HuH-7 (cell line): ENCODE measurements around the gene CLEC16A.
A peak's percentile ranks its signal among the peaks of the same experiment; 100 is the strongest.

ENCODE experiments used
- DNase-seq: peaks from one replicate; pipeline ENCODE4 v3.0.0; 2011; ENCODE audit warnings: low spot score

Gene CLEC16A

DNA sequence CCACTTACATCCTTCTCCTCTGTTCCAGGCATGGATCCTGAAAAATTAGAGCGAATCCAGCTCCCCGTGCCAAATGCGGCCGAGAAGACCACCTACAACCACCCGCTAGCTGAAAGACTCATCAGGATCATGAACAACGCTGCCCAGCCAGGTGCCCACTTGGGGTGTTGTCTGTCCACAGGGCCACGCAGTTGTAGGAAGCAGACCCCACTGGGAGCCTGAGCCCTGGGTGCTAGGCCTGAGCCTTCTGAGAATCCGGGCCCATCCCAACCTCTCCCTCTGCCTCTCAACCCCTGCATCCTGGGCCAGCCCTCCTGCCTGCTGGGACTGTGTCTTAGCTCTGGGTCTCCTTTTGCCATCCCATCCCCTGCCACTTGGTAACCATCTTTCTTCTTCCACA, 95.4 kb downstream of the CLEC16A start:
- DNase-seq = no peak

DNA sequence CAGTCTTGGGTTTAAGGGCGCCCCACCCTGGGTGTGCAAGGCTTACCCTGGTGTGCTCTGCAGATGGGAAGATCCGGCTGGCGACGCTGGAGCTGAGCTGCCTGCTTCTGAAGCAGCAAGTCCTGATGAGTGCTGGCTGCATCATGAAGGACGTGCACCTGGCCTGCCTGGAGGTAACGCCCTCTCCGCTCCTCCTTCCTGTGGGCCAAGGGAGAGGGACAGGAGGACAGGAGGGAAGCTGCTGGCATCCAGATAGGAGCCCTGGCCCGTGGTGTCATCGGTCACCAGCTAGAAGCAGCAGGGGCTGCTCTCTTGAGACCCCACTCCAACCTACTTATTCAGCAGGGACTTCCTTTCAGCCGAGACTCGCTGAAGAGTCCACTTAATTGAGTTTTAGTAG, 97.8 kb downstream of the CLEC16A start:
- DNase-seq = no peak

DNA sequence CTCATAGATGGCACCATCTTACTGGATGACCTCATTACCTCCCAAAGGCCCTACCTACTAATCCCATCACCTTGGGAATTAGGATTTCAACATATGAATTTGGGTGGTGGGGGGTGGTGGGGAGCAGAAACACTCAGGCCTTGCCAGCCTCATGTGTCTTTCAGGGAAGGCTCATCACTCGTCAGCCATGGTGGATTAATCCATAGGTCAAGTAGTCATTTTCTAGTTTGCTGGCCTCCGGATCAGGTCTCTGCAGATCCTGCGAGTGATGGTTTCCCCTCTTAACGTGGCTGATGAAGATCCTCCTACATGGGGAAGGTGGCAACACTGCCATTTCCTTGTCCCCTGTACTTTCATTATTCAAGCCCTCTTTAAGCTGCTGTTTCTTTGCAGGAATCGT, 101.1 kb downstream of the CLEC16A start:
- no peak for DNase-seq

DNA sequence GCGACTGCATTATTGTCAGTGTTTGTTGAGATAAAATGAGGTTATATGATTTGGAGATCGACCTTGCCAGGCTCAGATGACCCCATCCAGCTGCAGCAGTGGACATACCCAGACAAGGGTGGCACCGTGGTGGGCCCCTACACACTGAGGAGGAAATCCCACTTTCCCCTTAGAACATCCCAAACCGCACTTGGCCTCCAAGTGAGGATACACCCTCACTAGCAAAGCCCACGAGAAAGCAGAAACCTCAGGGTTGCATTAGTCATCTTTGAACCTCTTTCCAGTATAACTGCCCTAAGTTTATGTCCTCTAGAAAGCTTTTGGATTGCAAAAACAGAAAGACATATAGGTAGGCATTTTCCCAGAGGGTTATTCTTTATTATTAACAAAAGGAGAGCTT, 101.5 kb downstream of the CLEC16A start:
- DNase-seq = no peak

DNA sequence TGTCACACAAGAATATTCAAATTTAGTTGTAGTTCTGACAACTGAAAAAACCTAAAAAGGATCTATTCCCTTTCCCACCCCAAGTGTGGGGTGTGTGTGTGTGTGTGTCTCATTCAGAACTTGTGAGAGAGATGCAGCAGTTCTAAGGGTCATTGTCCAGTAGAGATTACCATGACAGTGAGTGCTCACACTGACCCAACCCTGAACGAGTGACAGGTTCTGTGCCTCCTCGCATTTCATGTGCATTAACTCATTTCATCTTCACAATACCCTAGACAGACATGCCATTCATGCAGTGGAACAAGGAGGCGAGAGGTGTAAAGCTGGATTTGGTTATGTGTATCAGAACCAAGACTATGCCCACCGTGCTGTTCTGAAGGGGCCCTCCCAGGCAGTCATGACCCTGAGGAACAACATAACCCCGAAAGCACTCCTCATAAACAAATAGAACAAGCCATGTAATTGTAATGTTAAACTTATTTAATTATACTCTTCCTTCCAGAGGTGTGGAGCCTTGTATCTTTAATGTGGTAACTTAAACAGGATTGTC, 102.1 kb downstream of the CLEC16A start:
- DNase-seq = no peak

DNA sequence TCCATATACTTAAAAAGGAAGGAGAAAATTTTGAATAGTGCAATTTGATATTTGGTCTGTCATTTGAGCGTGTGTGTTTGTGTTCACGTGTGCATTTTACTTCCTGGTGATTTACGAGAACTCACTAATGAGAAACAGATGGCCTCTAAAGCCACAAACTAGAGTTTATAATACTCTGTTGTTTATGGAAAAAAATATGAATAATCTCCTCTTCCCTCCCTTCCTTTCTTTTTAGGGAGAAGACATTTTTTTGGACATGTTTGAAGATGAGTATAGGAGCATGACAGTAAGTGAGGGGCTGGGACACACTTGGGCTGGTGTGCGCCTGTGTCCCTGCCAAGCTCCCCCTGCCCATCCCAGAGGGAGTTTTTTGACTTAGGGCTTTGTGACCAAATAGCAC, 102.7 kb downstream of the CLEC16A start:
- no peak for DNase-seq

DNA sequence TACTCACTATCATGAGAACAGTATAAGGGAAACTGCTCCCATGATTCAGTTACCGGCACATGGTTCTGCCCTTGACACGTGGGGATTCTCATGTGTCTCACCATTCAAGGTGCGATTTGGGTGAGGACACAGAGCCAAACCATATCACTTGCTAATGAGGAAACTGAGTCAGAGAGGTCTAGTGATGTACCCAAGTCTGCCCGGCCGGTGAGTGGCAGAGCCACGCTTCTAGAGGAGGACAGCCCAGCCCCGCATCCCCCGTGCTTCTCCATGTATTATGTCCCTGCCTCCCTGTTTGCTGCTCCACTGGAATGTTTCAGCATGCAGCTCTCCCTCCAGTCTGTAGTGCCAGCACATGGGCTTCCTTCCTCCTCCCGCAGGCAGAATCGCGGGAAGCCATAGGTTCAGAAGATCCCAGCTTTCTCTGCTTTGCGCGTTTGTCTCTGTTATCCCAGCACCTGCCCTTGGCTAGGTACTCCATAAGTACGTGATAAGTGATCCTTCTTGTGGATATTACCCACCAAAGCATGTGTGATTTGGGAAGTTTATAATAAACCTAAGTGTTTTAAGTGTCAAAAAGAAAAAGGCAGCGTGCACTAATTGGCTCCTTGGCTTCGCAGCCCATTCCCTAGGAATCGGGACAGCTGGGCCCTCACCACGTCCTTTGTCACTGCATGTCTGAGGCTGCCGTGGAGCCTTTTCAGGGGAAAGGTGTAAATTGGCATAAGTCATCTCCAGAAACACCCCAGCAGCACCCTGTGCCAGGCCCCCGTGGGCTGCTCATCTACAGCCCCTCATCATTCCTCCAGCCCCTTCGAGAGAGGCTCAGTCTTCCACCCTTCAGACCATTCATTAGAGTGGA, 103.8 kb downstream of the CLEC16A start:
- no peak for DNase-seq

DNA sequence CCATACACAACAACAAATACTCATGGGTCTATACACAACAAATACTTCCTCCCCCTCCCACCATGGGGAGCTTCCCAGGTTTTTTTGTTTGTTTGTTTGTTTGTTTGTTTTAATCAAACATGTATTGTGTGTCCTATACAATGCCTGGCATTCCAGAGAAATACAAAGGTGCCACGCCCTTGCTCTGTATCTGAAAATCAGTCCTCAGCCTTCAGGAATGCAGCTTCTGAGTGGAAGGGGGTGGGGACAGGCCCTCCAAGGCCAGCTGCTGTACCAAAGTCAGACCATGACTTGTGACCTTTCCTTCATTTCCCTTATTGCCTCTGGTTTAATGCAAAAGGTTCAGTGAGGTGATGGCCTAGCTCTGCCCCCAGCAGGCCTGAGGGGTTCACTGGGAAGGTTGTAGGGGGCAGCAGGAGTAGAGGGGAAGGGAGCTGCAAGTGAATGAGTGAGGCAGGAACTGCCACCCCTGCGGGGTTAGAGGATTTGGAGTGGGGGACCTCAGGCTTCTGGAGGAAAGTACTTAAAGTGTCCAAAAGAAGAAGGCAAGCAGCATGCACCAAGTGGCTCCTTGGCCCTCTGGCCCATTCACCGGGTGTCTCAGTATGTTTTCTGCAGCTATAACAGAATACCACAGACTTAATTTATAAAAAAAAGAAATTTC, 105.2 kb downstream of the CLEC16A start:
- peak; percentile 32 for DNase-seq

DNA sequence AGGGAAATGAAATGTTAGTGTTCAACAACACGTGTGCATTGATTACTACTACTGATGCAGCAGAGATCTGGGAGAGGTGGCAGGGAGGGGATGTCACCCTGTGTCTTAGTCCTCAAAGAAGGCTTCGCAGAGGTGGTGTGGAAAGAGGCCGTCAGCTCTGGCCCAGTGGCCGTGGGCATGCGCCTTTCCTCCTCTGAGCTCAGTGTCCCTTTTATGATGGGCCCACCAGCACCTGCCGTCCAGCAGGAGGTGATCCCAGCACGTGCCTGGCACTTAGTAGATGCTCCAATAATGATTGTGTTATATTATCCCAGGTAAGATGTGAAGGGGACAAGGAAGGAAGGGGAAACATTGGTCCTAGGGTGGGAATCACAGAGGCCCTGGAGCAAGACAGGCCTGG, 106.2 kb downstream of the CLEC16A start:
- DNase-seq = no peak

DNA sequence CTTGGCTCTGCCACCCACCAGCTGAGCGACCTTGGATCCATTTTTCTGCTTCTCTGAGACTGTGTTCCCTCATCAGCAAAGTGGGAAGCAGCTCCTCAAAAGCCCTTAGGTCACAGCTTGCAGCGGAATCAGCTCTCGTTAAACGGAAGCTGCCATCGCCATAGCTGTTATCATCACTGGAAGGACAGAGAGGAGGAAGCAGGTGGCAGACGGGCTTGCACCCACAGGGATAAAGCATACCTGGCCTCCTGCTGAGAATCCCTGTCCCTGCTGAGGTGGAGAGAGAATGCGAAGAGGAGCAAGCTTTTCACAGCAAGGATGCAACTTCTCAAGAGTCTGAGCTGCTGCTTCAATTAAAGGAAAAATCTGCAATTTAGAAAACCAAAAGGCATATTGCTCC, 106.6 kb downstream of the CLEC16A start:
- DNase-seq = no peak

DNA sequence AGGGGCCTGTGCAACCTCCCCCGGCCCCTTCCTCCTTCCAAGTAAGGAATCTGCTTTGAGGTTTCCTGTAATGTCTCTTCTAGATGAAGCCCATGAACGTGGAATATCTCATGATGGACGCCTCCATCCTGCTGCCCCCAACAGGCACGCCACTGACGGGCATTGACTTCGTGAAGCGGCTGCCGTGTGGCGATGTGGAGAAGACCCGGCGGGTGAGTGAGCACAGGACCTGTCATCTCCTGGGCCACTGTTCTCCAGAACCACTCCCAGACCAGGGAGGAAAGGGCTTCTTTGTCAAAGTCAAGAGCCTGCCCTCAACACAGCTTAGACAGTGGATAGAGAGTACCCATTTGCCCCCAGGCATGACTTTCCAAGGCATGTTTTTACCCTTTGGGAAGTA, 107.1 kb downstream of the CLEC16A start:
- no peak for DNase-seq

DNA sequence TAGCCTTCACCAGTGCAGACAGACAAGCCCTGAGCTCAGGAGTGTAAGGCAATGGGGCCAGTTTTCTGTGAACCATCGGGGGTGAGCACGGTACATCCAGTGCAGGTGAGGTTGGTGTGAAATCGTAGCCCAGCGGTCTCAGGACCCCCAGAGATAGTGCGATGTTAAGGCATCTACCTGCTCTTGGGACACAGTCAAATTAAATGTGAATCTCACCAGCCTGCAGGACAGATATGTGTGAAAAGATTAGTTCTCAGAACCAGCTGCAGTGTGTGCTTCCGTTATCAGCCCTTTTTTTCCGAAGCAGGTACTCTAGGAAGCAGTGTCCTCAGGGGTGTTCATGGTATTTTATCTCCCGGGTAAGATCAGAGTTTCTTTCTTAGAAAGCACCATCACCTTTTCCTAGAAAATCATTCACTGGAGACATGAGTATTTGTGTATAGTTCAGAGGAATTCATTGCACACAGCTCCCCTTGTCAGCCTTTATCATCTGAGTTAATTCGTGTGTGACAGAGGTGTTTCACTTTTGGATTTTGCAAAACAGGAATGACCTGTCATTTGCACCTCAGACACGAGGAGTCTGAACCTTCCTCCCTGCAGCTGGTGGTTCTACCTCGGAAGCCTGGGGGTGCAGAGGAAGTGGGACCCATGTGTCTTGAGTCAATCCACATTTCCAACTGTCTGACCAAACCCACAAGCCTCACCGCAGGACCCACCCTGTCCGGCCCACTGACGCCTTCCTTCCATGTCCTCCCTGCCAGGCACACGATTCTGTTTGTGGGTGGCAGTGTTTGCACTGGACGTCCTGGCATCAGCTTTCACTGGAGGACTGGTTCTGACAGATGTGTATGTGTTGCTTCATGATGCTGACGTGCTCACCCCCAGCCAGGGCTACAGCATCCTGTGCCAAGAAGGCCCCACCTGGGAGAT, 107.8 kb downstream of the CLEC16A start:
- DNase-seq = no peak

DNA sequence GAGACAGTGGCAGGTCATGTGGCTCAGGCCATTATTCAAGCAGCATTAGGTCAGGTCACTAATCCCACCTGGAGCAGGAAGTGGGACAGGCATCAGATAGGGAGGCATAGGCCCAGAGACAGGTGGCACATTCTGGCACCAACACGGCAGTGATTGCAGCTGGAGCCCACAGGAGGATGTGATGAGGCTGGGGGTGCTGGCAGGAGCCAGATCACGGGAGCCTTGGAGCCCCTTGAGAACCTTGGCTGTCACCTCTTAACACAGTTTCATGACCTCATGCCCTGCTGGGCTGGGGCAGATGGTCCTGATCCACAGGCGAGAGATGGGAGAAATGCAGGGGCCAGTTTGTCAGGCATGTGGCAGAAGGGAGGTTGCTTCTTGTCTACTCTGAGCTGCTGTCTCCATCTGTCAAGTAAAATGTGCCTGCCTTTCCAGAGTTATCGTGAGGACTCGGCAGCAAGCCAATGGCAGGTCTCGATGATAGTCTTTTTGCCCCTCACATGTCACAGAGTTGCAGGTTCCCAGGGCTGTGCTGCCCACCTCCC, 109.6 kb downstream of the CLEC16A start:
- no peak for DNase-seq

DNA sequence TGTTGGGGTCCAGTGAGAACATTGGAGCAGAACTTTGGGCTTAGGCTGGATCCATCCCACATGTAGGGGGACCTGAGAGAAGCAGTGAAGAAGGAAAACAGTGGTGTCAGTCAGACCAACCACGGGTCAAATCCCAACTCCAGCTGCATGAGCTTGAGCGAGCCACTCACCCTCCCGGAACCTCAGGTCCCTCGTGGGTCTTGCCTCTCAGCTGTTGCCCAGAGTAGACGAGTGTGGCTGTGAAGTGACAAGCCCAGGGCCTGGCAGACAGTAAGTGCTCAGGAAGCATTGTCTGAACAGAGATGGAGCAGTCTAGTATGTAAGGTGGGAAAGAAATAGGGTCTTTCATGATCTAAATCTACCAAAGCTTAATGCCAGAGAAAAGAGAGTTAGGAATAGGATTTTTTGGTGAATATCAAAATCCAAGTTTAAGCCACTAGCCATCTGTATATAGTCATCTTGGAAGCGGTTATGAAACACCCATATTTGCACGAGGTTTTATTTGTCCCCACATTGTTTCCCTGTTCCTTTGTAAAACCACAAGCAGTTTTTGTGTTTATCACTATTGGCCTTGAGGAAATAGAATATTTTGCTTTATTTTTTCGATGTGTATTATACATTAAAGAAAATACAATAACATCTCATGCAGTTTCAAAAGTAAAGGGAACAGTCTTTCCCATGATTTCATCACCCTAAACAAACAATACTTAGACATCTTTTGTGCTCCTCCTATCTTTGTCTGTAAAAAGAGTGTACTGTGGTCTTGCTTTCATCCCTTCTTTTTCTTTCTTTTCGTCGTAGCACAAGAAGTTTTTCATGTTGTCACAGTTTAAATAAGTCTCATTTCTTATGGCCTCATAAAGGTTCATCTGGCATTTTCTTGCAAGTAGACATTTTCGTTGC, 112.0 kb downstream of the CLEC16A start:
- DNase-seq = no peak

DNA sequence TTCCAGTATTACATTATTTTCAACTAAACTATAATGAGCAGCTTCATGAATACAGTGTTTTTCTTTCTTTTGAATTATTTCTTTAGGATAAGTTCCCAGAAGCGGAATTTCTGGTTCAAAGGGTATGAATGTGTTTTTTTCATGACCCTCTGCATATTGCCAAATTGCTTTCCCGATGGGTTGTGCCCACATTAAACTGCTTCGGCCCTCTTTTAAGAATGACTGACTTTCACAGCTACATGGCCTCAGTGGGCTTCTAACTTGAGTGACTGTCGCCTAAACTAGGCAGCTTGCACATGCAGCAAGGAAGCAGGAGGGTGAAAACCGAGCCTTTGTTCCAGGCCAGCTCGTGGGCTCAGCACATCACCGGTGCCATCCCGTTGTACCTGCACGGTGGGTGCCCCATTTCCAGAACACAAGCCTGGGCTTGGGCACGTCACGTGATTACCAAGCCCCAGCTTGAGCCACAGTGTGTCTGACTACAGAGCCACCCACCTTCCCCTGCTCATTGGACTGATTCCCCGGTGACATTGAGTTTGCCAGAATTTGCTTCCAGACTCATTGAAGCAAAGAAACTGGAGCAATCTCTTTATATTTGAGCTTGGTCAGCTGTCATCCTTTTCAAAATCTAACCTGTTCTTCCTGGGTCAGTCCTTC, 112.8 kb downstream of the CLEC16A start:
- DNase-seq = no peak

DNA sequence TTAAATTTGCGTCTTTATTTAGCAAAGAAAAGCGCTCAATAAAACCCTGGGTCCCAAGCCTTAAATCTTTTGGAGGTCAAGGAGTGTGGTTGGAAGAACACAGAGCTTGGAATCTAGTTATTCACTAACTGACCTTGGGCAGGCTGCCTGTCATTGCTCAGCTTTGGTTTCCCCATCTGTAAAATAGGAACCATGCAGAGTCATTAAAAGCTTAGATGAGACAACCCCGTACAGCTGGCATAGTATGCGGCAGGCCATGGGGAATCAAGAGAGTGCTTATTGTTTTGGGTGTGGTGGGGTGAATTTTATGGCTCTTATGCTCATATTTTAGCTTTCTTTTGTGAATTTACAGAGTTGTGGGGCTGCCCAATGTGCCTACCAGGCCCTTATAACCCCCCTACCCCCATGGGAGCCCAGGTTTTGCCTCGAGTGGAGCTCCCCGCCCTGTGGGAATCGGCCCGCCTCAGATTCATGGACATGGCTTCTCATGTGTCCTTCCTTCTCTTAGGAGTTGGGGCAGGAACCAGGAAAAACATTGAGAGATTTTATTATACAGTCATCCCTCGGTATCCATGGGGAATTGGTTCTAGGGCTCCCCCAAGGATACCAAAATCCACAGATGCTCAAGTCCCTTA, 113.5 kb downstream of the CLEC16A start:
- no peak for DNase-seq

DNA sequence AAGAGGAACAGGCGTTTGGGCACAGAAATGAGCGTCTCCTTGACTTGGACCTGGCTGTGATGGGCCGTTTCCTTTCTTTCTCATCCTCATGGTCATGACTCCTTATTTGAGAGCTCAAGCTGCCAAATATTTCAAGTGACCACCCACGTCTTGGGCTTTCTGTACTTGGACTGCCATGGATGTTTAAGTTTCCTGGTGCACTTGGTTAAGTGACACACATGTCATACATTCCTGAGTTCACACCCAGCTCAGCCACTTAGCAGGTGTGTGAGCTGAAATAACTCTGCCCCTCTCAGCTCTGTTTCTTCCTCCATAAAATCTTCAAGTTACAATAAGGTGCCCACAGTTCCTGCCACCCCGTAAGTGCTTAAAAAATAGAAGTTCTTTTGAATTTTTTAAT, 114.5 kb downstream of the CLEC16A start:
- DNase-seq = no peak

DNA sequence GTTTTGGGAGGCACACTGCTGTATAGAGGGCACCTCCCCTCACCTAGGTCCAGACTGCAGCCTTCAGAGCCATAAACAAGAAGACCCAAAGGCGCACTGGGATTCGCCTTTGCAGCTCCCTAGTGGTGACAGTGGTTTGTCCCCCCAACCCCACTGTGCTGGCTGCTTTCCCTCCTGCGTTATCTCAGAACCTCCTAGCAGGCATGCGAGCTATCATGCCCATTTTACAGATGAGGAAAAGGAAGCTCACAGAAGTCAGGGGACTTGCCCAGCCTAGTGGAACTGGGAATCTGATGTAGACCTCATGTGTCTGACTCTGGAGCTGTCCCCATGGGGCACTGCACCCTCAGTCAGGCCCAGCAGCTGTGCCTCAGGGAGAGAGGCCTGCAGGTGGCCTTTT, 115.2 kb downstream of the CLEC16A start:
- no peak for DNase-seq

DNA sequence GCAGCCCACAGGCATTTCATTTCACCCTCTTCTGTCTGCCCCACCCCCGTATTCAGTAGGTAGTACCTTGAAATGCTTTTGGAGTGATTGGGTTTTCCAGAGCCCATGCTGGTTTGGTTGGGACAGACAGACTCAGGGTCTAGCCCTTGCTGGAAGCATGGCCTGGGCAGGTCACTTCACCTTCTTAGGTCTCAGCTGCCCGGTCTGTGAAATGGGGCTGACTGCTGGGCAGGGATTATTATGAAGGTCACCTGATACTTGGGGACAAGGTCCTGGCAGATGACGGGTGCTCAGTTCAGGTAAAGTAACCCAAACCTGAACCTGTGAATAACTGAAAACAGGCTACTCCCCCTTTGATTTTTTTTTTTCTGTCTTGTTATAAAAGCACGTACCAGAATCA, 116.0 kb downstream of the CLEC16A start:
- no peak for DNase-seq

DNA sequence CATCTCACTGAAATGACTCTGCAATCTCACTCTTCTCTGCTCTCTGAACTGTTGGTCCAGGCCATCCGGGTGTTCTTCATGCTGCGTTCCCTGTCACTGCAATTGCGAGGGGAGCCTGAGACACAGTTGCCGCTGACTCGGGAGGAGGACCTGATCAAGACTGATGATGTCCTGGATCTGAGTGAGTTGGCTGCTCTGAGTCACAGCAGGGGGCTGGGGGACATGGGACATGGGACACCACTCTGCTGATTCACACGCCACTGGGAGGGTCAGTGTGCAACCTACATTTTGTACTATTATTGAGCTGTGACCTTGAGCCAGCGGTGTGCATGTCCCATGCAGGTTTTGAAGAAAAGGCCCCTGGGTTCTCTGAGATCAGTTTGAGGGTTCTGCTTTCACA, 116.5 kb downstream of the CLEC16A start:
- DNase-seq = no peak
